ENCODE results near the gene DRC7. TPM values are rescaled to one million over a fixed set of nuclear protein-coding genes. Genes with fewer than 3 reads are reported as not detected.

DRC7 gene
- total and polyA plus RNA-seq, 4 donors: 0.06 to 1.8 (median 0.08) TPM; not detected in 1

- Histone ChIP-seq H3K27ac (ENCODE audit: low read depth in 1 of 2, low read length in 2 of 2) (no peak overlapping the region), H3K9me3 (ENCODE audit: control insufficient read depth in 4 of 4, low read length in 3 of 4) (no peaks in the 10 kb centered on the region), H3K9ac (ENCODE audit: low read depth in 1 of 2, low read length in 2 of 2) (no peak overlapping the region), H3K27me3 (ENCODE audit: control insufficient read depth in 4 of 4, insufficient read depth in 4 of 4, low read length in 3 of 4) (no peaks in the 10 kb centered on the region), H3K4me3 (ENCODE audit: low read depth in 1 of 3, low read length in 3 of 3) (no peak overlapping the region), H3K4me1 (ENCODE audit: control insufficient read depth in 4 of 4, insufficient read depth in 4 of 4, low read length in 3 of 4) (peaks cover 0 to 8% (median 3%) of the 10 kb centered on the region in 4 donors), H3K36me3 (ENCODE audit: control insufficient read depth in 4 of 4, insufficient read depth in 3 of 4, low read depth in 1 of 4, low read length in 3 of 4) (peaks cover 0 to 53% (median 18%) of the 10 kb centered on the region in 4 donors)
- 86% methylated on average over 33 of the region's 33 CpGs for WGBS
- TF ChIP-seq HNF4G (IDR thresholded peaks at IDR 0.05): no peak
- no peak for DNase-seq (ENCODE audit: low spot score)
Measured at GRCh38 chr16:57758331-57759117, 63.9 kb downstream of the DRC7 start.

- Histone ChIP-seq H3K27ac (ENCODE audit: low read depth in 1 of 2, low read length in 2 of 2) (no peak overlapping the region), H3K36me3 (ENCODE audit: control insufficient read depth in 4 of 4, insufficient read depth in 3 of 4, low read depth in 1 of 4, low read length in 3 of 4) (peaks cover 0 to 58% (median 18%) of the 10 kb centered on the region in 4 donors)
- 91% methylated on average over 7 of the region's 7 CpGs for WGBS
Measured at GRCh38 chr16:57759131-57759530, 64.5 kb downstream of the DRC7 start.

More at GRCh38 chr16:57759131-57759530, 64.5 kb downstream of the DRC7 start:
- no peaks in the 10 kb centered on the region for H3K27me3 ChIP-seq (ENCODE audit: control insufficient read depth in 4 of 4, insufficient read depth in 4 of 4, low read length in 3 of 4)
- no peaks in the 10 kb centered on the region for H3K9me3 ChIP-seq (ENCODE audit: control insufficient read depth in 4 of 4, low read length in 3 of 4)
- no peak for DNase-seq (ENCODE audit: low spot score)
- no peak overlapping the region for H3K9ac ChIP-seq (ENCODE audit: low read depth in 1 of 2, low read length in 2 of 2)
- no peak overlapping the region for H3K4me3 ChIP-seq (ENCODE audit: low read depth in 1 of 3, low read length in 3 of 3)
- peaks cover 0 to 8% (median 3%) of the 10 kb centered on the region in 4 donors for H3K4me1 ChIP-seq (ENCODE audit: control insufficient read depth in 4 of 4, insufficient read depth in 4 of 4, low read length in 3 of 4)
- TF ChIP-seq RXRA (IDR thresholded peaks at IDR 0.05) (no peak), FOXA1 (IDR thresholded peaks at IDR 0.05) (no peak), HNF4A (conservative IDR thresholded peaks at IDR 0.05) (no peak), CTCF (IDR thresholded peaks at IDR 0.05; ENCODE audit: low read depth, low read length, missing input control) (no peak), RAD21 (IDR thresholded peaks at IDR 0.05) (no peak), EGR1 (IDR thresholded peaks at IDR 0.05; ENCODE audit: low read depth in 2 of 2) (no peak), NR2F2 (IDR thresholded peaks at IDR 0.05) (no peak), GABPA (IDR thresholded peaks at IDR 0.05 in 1 of 2, conservative IDR thresholded peaks at IDR 0.05 in 1 of 2) (no peak), JUND (IDR thresholded peaks at IDR 0.05) (no peak), YY1 (IDR thresholded peaks at IDR 0.05) (no peak), HNF4G (IDR thresholded peaks at IDR 0.05) (no peak), TAF1 (conservative IDR thresholded peaks at IDR 0.05) (no peak), REST (IDR thresholded peaks at IDR 0.05) (no peak), SP1 (IDR thresholded peaks at IDR 0.05) (no peak), ZBTB33 (IDR thresholded peaks at IDR 0.05) (no peak), ATF3 (IDR thresholded peaks at IDR 0.05) (no peak), FOXA2 (IDR thresholded peaks at IDR 0.05) (no peak), MAX (IDR thresholded peaks at IDR 0.05) (no peak)
